CD4-positive, alpha-beta memory T cell (primary cell): ENCODE measurements around the gene TAOK3. TPM values are rescaled to one million over a fixed set of nuclear protein-coding genes. Genes with fewer than 3 reads are reported as not detected.
A peak's percentile ranks its signal among the peaks of the same experiment; 100 is the strongest.
"Not testable (repeated sequence)": the region's sequence is repeated elsewhere in the genome, so short reads cannot be mapped to it uniquely, and the experiment has no call there.

Experiments
- CTCF ChIA-PET: fragments of 350-600 bp; sonication (Branson Sonifier 250); formaldehyde crosslinking; loops from one replicate; lab custom pipeline; 2021; ENCODE audit warnings: inconsistent platforms; ENCODE audit not compliant: partially characterized antibody; lab: Charles Lee
- POLR2A ChIA-PET: fragments of 350-600 bp; sonication (Branson Sonifier 250); formaldehyde crosslinking; loops from one replicate; lab custom pipeline; 2021; ENCODE audit not compliant: partially characterized antibody; lab: Charles Lee
- DNase-seq, 5 donors: peaks; one replicate each; pipeline versions ENCODE4 v3.0.0 to v3.0.0-alpha.2; 2020 to 2022; ENCODE audit warnings: mixed read lengths in 1 of 5
- H3K27ac ChIP-seq: one replicate; pipeline ENCODE4 v1.7.0; 2013; ENCODE audit warnings: low read depth, low read length
- H3K27me3 ChIP-seq: 2 replicates; pipeline ENCODE4 v1.7.0; 2013; ENCODE audit warnings: mild to moderate bottlenecking, low read length, moderate library complexity; ENCODE audit not compliant: insufficient read depth
- H3K36me3 ChIP-seq: 2 replicates; pipeline ENCODE4 v1.7.0; 2013; ENCODE audit warnings: mild to moderate bottlenecking, low read length, moderate library complexity; ENCODE audit not compliant: insufficient read depth
- H3K4me1 ChIP-seq: 2 replicates; pipeline ENCODE4 v1.7.0; 2013; ENCODE audit warnings: mild to moderate bottlenecking, low read length, moderate library complexity; ENCODE audit not compliant: insufficient read depth
- H3K4me3 ChIP-seq, 2 donors: one replicate each; pipeline ENCODE4 v1.7.0; 2013; ENCODE audit warnings: low read length in 2 of 2, mild to moderate bottlenecking in 1 of 2
- H3K9me3 ChIP-seq, 2 donors: one replicate each; pipeline ENCODE4 v1.7.0; 2013; ENCODE audit warnings: low read length in 2 of 2, control low read depth in 1 of 2; ENCODE audit not compliant: control insufficient read depth in 1 of 2
- H3K27ac Mint-ChIP-seq, 7 donors: one replicate each; pipeline ENCODE4 v1.8.0; 2020 to 2021; ENCODE audit warnings: mixed read lengths in 7 of 7, mild to moderate bottlenecking in 6 of 7, inconsistent platforms in 3 of 7, moderate library complexity in 3 of 7
- H3K27me3 Mint-ChIP-seq, 2 donors: one replicate each; pipeline ENCODE4 v1.8.0; 2020 to 2021; ENCODE audit warnings: mixed read lengths in 2 of 2
- H3K36me3 Mint-ChIP-seq, 2 donors: one replicate each; pipeline ENCODE4 v1.8.0; 2020 to 2021; ENCODE audit warnings: mixed read lengths in 2 of 2, inconsistent platforms in 1 of 2, mild to moderate bottlenecking in 1 of 2
- H3K4me1 Mint-ChIP-seq, 4 donors: one replicate each; pipeline ENCODE4 v1.8.0; 2020 to 2021; ENCODE audit warnings: mixed read lengths in 4 of 4, mild to moderate bottlenecking in 1 of 4
- H3K4me3 Mint-ChIP-seq, 8 donors: one replicate each; pipeline ENCODE4 v1.8.0; 2020 to 2021; ENCODE audit warnings: mixed read lengths in 8 of 8, mild to moderate bottlenecking in 7 of 8, moderate library complexity in 6 of 8, inconsistent platforms in 3 of 8
- H3K9me3 Mint-ChIP-seq, 8 donors: one replicate each; pipeline ENCODE4 v1.8.0; 2020 to 2021; ENCODE audit warnings: mixed read lengths in 8 of 8, mild to moderate bottlenecking in 5 of 8, inconsistent platforms in 3 of 8, moderate library complexity in 1 of 8
- intact Hi-C: fragments of 100-400 bp; cut with micrococcal nuclease; formaldehyde crosslinking; loops from one replicate; pipeline ENCODE4 v1.15.1; 2023
- polyA plus RNA-seq, 2 donors: library from polyadenylated mRNA; unstranded; fragments of 300-500 nt; fragmentation: Illumina TruSeq; gene quantifications; one replicate each; pipeline ENCODE4 v1.2.3, GENCODE V29; 2021
- total RNA-seq, 2 experiments: library from RNA; stranded (reverse); gene quantifications; one replicate each; pipeline ENCODE4 v1.2.3, GENCODE V29; 2021

TAOK3 gene
- 10 to 100 TPM; 74.8 to 76.0 TPM for total RNA-seq
- polyA plus RNA-seq, result 100 to 1,000 TPM in 1 of 2 donors, 10 to 100 TPM in 1; 47.9 to 141 TPM

- Histone ChIP-seq H3K4me3 (peak within 1 kb of the TSS; percentile 81 to 87), H3K4me1 (peaks cover 46% of the 10 kb centered on the region), H3K36me3 (no peaks in the 10 kb centered on the region), H3K9me3 (no peaks in the 10 kb centered on the region), H3K27ac (peak within 1 kb of the TSS; percentile 68), H3K27me3 (no peaks in the 10 kb centered on the region)
- intact Hi-C loops, result loop anchor here (1.0 to 10.0 kb wide), 4 partner anchors 14 to 1638 kb away; partner anchors contain the start of genes RNFT2, SPRING1 and WSB2
- H3K36me3 Mint-ChIP-seq, result peaks cover 0 to 14% of the 10 kb centered on the region in 2 donors
- peak; percentile 96 to 98 (median 97) for DNase-seq
- peaks cover 25 to 68% (median 45%) of the 10 kb centered on the region in 4 donors for H3K4me1 Mint-ChIP-seq
- no peaks in the 10 kb centered on the region for H3K27me3 Mint-ChIP-seq
- ChIA-PET CTCF (interaction anchor here (0.9 to 2.1 kb wide), 5 partner anchors 14 to 252 kb away, joined by 3 to 18 read pairs (median 4); no protein-coding TSS in a partner anchor), POLR2A (interaction anchor here (0.6 to 2.2 kb wide), 6 partner anchors 8 to 326 kb away, joined by 3 to 55 read pairs (median 4); partner anchors contain the start of gene PEBP1)
- peak within 1 kb of the TSS; percentile 89 to 93 (median 92) for H3K4me3 Mint-ChIP-seq
- H3K9me3 Mint-ChIP-seq, result peaks cover 0 to 4% (median 0%) of the 10 kb centered on the region in 8 donors
- peak within 1 kb of the TSS; percentile 93 to 100 (median 96) for H3K27ac Mint-ChIP-seq
These were observed at the start of gene TAOK3 for GRCh38 chr12:118372541-118373495. Gene TAOK3, minus strand, starts transcription at chr12:118372907. Its CDS starts 117,340 bp downstream, at chr12:118255567.

GRCh38 chr12:118420673-118421072, 48.0 kb upstream of the TAOK3 start:
- H3K9me3 ChIP-seq, result no peaks in the 10 kb centered on the region
- H3K4me1 ChIP-seq, result no peaks in the 10 kb centered on the region
- POLR2A ChIA-PET, result no interaction called here
- Mint-ChIP-seq H3K27me3 (no peaks in the 10 kb centered on the region), H3K9me3 (peaks cover 0 to 2% (median 0%) of the 10 kb centered on the region in 8 donors), H3K4me1 (peaks cover 0 to 9% (median 3%) of the 10 kb centered on the region in 4 donors), H3K4me3 (no peak overlapping the region), H3K36me3 (peaks cover 25 to 37% of the 10 kb centered on the region in 2 donors), H3K27ac (no peak overlapping the region)
- intact Hi-C loops, result no loop called here
- H3K36me3 ChIP-seq, result peaks cover 7% of the 10 kb centered on the region
- CTCF ChIA-PET, result no interaction called here
- H3K4me3 ChIP-seq, result no peak overlapping the region
- no peak overlapping the region for H3K27ac ChIP-seq
- no peaks in the 10 kb centered on the region for H3K27me3 ChIP-seq
- no peak for DNase-seq

GRCh38 chr12:118418385-118419057, 45.8 kb upstream of the TAOK3 start:
- peaks cover 47 to 49% of the 10 kb centered on the region in 2 donors for H3K36me3 Mint-ChIP-seq
- ChIA-PET CTCF (no interaction called here), POLR2A (no interaction called here)
- Histone ChIP-seq H3K4me1 (no peaks in the 10 kb centered on the region), H3K27ac (no peak overlapping the region), H3K4me3 (no peak overlapping the region), H3K9me3 (no peaks in the 10 kb centered on the region), H3K27me3 (no peaks in the 10 kb centered on the region), H3K36me3 (peaks cover 28% of the 10 kb centered on the region)
- no peaks in the 10 kb centered on the region for H3K4me1 Mint-ChIP-seq
- peaks cover 0 to 2% (median 0%) of the 10 kb centered on the region in 8 donors for H3K9me3 Mint-ChIP-seq
- H3K4me3 Mint-ChIP-seq, result no peak overlapping the region
- H3K27me3 Mint-ChIP-seq, result no peaks in the 10 kb centered on the region
- no peak overlapping the region for H3K27ac Mint-ChIP-seq
- intact Hi-C loops, result no loop called here
- no peak for DNase-seq

- Histone ChIP-seq H3K9me3 (peaks cover 0 to under 1% of the 10 kb centered on the region in 2 donors), H3K36me3 (peaks cover 33% of the 10 kb centered on the region), H3K4me3 (no peak overlapping the region), H3K4me1 (no peaks in the 10 kb centered on the region), H3K27ac (no peak overlapping the region), H3K27me3 (no peaks in the 10 kb centered on the region)
- DNase-seq, result no peak
- ChIA-PET CTCF (no interaction called here), POLR2A (no interaction called here)
- H3K27ac Mint-ChIP-seq, result no peak overlapping the region
- intact Hi-C loops, result no loop called here
- no peaks in the 10 kb centered on the region for H3K4me1 Mint-ChIP-seq
- H3K27me3 Mint-ChIP-seq, result no peaks in the 10 kb centered on the region
- H3K4me3 Mint-ChIP-seq, result no peak overlapping the region
- peaks cover 0 to 5% (median 0%) of the 10 kb centered on the region in 8 donors for H3K9me3 Mint-ChIP-seq
- peaks cover 52 to 55% of the 10 kb centered on the region in 2 donors for H3K36me3 Mint-ChIP-seq
These were observed 45.2 kb upstream of the TAOK3 start for GRCh38 chr12:118417942-118418341.

GRCh38 chr12:118409834-118410233, 37.1 kb upstream of the TAOK3 start:
- peaks cover 0 to 7% of the 10 kb centered on the region in 2 donors for H3K9me3 ChIP-seq
- Mint-ChIP-seq H3K4me1 (peaks cover 0 to 3% (median 2%) of the 10 kb centered on the region in 4 donors), H3K4me3 (no peak overlapping the region), H3K27ac (no peak overlapping the region), H3K27me3 (no peaks in the 10 kb centered on the region), H3K9me3 (peaks cover 0 to 16% (median 5%) of the 10 kb centered on the region in 8 donors), H3K36me3 (peaks cover 66 to 73% of the 10 kb centered on the region in 2 donors)
- intact Hi-C loops, result loop anchor here (5.0 to 10.0 kb wide), 2 partner anchors 1255 to 1527 kb away; partner anchors contain the start of gene PRKAB1
- H3K27me3 ChIP-seq, result no peaks in the 10 kb centered on the region
- H3K27ac ChIP-seq, result no peak overlapping the region
- ChIA-PET CTCF (no interaction called here), POLR2A (no interaction called here)
- H3K36me3 ChIP-seq, result peaks cover 49% of the 10 kb centered on the region
- no peak overlapping the region for H3K4me3 ChIP-seq
- H3K4me1 ChIP-seq, result no peaks in the 10 kb centered on the region
- no peak for DNase-seq

GRCh38 chr12:118408241-118408640, 35.5 kb upstream of the TAOK3 start:
- intact Hi-C loops, result loop anchor here (5.0 to 10.0 kb wide), 2 partner anchors 1257 to 1529 kb away; partner anchors contain the start of gene PRKAB1
- H3K4me3 Mint-ChIP-seq, H3K27me3 Mint-ChIP-seq: not testable (repeated sequence)

More at GRCh38 chr12:118408241-118408640, 35.5 kb upstream of the TAOK3 start:
- peaks cover 66 to 71% of the 10 kb centered on the region in 2 donors for H3K36me3 Mint-ChIP-seq
- POLR2A ChIA-PET, H3K4me1 ChIP-seq, H3K27me3 ChIP-seq, H3K27ac ChIP-seq, H3K4me1 Mint-ChIP-seq, DNase-seq, H3K9me3 ChIP-seq, H3K27ac Mint-ChIP-seq, H3K4me3 ChIP-seq: not testable (repeated sequence)
- CTCF ChIA-PET, result interaction anchor here (0.7 to 1.5 kb wide), 2 partner anchors 14 to 30 kb away, joined by 3 to 4 read pairs; no protein-coding TSS in a partner anchor
- peaks cover 0 to 11% (median 5%) of the 10 kb centered on the region in 8 donors for H3K9me3 Mint-ChIP-seq
- H3K36me3 ChIP-seq, result peaks cover 40% of the 10 kb centered on the region
